Skin of body (tissue), 2 donors: Measurements from ENCODE around the gene BEND7. TPM values are rescaled to one million over a fixed set of nuclear protein-coding genes. Genes with fewer than 3 reads are reported as not detected.
"Not testable (repeated sequence)": the region's sequence is repeated elsewhere in the genome, so short reads cannot be mapped to it uniquely, and the experiment has no call there.

ENCODE experiments used
- DNase-seq: peaks from one replicate; lab custom pipeline; 2025; lab: John Stamatoyannopoulos, UW
- total RNA-seq: library from RNA; depleted of rRNA; stranded (reverse); fragments of >200 nt; gene quantifications from one replicate; pipeline ENCODE4 v1.2.3, GENCODE V29; 2014

The BEND7 gene, protein sequence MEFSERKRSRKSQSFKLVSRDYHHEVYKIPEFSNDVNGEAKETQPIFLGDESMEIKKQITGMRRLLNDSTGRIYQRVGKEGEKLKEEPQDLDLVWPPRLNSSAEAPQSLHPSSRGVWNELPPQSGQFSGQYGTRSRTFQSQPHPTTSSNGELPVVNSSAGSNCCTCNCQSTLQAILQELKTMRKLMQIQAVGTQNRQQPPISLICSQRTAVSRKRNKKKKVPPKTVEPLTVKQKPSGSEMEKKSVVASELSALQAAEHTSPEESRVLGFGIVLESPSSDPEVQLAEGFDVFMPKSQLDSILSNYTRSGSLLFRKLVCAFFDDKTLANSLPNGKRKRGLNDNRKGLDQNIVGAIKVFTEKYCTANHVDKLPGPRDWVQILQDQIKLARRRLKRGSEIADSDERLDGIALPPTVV
- 6.9 TPM for total RNA-seq

DNA sequence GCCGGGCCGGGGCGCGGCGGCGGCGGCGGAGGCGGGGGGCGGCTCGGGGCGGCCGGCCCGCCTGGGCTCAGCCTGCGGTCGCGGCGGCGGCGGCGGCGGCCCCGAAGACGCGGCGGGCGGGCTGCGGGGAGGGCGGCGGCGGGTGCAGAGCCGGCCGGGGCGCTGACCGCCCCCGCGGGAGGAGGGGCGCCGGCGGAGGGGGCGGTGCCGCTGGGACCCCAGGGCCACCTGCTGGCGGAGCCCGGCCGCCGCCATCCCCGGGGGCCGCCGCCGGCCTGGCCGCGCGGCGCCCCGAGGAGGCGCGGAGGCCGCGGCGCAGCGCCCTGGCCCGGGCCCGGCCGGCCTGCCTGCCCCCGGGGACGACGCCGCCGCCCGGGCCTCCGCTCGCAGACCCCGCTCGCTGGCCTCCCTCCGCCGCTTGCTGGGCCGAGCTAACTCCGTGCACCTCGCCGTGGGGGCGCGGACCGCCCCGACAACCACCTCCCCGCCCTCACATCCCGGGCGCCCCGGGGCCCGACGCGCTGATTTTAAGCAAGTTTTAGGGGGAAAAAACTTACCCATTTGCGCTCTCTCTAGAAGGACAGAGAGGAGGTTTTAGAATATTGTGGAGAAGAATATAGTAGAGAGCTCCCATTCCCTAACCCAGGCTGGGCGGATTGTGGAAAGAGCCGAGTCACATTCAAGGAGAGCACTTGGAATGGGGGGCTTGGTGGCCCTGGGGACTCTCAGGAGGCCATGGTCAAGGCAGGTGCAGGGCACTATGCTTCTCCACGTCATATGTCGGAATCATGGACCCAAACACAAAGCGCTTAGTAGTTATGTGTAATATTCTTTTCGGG is at the start of gene BEND7:
TSS of gene BEND7 (minus strand) at position 140 of the 839 bp plus-strand sequence. CDS start 481 bp downstream, outside the sequence.
- no peak for DNase-seq

DNA sequence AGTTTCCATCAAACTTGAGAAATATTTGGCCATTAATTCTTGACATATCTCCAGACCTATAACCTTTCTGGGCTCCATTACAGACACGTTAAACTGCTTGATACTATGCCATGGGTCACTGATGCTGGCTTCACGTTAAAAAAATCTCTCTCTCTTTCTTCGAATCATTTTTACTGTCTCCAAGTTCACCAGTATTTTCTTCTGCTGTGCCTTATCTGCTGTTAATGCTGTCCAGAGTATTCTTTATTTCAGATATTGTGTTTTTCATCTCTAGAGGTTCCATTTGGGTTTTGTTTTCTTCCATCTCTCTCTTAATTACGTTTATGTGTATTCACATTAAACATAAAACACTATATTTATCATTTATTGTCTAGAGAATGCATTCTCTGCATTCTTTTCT is 45.1 kb upstream of the BEND7 start:
- no peak for DNase-seq

DNA sequence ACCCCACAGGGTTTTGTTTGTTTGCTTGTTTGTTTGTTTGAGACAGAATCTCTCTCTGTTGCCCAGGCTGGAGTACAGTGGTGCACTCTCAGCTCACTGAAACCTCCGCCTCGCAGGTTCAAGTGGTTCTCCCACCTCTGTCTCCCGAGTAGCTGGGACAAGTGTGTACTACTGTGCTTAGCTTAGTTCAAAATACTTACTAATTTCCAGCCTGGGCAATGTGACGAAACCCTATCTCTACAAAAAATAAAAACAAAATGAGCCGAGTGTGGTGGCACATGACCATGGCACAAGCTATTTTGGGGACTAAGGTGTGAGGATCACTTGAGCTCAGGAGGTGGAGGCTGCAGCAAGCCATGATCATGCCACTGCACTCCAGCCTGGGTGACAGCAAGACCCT is 42.7 kb upstream of the BEND7 start:
- no peak for DNase-seq

DNA sequence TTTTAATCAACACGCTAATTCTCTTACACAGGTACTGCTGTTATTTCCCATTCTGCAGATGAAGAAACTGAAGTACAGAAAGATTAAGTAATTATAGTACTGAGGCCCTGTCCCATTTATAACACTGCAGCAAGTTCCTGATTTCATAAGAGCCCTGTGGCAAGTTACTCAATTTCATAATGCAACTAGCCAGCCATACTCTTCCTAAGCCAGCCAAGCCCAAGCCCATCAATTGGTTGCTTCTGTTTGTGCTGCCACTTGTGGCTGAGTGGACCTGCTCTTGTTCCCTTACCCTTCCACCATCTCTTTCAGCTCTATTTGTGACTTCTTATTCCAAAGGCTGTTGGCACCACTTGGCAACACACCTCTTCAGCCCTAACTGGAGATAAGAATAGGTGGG is 38.2 kb upstream of the BEND7 start:
- DNase-seq: no peak

DNA sequence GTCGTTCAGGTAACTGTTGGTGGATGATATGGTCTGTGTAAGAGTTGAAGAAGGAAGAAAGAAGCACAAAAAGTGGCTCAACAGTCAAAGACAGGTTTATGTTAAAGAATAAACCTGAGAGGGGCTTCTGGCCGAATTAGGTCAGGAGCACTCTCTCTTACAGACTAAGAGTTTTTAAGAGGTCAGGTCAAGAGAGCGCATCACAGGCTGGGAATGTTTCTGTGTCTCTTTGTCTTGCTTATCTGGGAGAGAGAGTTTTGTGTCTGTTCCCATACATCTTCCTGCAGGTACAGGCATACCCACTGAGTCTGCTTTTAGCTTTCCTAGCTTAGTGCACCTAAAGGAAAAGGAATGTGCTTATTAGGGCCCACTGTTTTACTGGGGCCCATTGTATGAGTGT is 35.8 kb upstream of the BEND7 start:
- no peak for DNase-seq

DNA sequence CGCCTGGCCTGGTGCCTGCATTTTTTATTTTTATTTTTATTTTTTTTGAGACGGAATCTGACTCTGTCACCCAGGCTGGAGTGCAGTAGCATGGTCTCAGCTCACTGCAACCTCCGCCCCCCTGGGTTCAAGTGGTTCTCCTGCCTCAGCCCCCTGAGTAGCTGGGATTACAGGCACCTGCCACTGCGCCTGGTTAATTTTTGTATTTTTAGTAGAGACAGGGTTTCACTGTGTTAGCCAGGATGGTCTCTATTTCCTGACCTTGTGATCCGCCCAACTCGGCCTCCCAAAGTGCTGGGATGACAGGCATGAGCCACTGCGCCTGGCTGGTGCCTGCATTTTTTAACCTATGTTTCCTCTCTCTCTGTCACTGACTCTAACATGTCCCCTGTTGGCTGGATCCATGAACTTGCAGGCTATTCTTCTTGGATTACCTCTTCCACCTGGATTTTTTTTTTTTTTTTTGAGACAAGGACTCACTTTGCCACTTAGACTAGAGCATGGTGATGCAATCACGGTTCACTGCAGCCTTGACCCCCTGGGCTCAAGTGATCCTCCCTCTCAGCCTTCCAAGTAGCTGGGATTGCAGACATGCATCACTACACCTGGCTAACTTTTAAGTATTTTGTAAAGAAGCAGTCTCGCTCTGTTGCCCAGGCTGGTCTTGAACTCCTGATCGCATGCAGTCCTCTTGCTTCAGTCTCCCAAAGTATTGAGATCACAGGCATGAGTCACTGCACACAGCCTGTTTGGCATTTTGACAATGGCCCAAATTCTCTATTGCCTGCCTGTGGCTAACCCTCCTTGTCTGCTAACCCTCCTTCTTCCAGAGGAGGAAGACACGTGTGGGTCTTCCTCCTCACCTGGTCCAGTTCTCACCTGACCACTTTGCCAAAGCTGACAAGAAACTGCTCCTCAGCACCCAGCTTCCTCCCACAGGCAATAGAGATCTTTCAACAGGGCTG is 34.9 kb upstream of the BEND7 start:
- DNase-seq: no peak

DNA sequence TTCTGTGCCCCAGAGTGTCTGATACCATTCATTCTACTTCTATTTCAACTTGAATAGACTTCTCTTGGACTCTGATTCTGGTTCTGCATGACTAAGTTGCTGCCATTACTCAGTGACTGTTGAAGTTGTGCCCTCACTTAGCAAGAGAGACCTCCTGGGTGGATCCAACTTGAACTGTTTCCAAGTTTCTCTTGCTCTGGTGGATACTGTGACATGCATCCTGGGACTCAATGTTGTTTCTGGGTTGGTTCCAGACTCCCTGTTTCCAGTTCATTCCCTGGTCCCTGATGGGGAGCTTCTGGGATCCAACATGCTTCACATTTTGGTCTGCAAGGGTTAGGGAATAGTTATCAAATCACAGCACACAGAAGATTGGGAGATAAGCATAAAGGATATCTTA is 31.8 kb upstream of the BEND7 start:
- no peak for DNase-seq

DNA sequence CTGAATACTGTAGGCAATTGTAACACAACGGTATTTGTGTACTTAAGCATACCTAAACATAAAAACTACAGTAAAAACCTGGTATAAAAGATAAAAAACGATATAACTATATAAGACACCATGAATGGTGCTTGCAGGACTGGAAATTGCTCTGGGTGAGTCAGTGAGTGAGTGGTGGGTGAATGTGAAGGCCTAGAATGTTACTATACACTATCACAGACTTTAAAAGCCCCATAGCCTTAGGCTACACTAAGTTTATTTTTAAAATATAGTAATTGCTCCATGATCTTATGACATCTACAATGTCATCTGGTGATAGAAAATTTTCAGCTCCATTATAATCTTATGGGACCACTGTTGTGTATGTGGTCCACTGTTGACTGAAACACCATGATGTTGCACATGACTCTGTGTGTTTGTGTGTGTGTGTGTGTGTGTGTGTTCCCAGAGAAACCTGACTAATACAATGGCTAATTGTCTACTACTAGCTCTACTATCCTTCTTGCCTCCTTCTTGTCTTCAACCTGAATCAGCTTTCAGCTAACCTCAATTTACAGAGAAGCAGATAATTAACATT is 30.4 kb upstream of the BEND7 start:
- DNase-seq: no peak

DNA sequence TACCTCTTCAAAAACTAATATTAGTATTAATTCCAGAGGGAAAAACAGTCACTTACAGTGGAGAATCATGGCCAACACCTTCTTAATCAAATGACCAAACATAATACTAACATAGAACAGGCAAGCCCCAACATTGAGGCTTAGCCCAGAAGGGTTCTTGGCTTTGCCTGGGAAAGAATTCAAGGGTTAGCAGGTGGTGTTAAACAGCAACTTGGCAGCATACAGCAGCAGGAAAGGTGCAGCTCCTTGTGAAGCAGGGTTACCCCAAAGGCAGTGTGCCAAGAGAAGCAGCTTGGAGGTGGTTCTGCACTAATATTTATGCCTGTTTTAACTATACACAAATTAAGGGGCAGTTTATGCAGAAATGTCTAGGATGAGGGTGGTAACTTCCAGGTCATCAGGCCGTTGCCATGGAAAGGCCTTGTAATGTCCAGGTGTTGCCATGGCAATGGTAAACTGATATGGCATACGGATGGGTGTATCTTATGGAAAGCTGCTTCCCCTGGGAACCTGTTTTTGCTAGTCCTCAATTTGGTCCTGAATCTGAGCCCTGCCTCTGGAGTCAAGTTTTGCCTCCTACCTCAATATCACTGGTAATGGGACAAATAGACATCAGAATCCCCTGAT is 27.2 kb upstream of the BEND7 start:
- DNase-seq: no peak

DNA sequence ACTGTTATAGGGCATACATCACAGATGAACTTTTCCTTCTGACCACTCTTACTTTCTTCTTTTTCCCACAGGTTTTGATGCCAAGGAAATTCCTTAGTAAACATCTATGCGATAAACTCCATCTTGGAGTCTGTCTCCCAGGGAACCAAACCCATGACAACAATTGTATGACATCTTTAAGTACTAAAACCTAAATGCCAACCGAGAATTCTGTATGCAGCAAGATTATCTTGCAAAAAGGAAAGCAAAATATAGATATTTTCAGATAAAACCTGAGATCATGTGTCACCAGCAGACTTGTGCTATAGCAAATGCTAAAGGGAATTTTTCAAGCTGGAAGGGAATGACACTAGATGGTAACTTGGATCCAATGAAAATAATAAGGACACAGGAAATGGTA is 22.0 kb upstream of the BEND7 start:
- no peak for DNase-seq

DNA sequence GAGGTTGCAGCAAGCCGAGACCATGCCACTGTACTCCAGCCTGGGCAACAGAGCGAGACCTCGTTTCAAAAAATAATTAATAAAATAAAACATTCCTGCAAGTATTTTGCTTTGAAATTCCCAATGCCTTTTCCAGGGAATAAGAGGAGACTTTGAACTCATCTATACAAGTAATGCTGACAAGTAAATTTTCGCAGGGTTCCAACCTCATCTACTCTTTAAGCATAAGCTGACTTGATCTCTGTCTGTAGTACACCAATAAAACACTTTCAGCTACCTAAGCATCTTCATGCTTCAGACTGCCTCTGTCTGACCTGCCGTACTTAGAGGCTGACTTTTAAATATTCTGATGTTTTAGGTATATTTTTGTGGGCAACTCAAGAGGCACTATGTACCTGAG is 13.7 kb upstream of the BEND7 start:
- no peak for DNase-seq

DNA sequence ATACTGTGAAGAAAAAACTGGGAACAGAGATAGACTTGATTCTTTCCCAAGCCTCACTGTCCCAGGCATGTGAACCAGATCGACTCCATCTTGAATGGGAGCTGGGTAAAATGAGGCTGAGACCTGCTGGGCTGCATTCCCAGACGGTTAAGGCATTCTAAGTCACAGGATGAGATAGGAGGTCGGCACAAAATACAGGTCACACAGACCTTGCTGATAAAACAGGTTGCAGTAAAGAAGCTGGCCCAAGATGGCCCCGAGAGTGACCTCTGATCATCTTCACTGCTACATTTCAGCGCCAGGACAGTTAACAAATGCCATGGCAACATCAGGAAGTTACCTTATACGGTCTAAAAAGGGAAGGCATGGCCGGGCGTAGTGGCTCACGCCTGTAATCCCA is 9.2 kb upstream of the BEND7 start:
- DNase-seq: not testable (repeated sequence)

DNA sequence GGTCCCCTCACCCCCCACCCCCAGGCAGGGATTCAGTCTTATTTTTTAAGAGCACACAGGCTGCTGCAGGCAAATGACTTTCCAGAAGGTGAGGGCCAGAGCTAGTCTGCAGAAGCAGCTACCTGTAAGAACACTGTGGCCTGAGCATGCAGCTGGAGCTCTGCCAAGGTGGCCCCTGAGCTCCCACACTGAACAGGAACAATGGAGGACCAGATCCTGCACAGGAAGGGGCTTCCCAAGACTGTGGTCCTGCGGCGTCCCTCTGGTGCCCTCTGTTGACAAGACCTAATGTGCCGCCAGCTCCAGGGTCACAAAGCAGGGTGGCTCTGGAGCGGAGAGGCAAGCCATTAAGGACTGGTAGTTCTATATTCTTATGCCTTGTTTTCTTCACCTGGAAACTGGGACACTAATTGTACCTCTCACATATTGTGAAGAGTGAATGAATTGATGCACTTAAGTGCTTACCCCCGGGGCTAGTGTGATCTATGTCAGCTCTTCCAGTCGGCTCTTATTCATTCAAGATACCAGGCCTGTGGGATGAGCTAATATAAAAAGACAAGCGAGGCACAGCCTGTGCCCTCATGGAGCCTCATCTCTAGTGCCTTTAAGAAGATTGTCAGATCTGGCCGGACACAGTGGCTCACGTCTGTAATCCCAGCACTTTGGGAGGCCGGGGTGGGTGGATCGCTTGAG is 8.0 kb upstream of the BEND7 start:
- DNase-seq: peak; percentile 33

DNA sequence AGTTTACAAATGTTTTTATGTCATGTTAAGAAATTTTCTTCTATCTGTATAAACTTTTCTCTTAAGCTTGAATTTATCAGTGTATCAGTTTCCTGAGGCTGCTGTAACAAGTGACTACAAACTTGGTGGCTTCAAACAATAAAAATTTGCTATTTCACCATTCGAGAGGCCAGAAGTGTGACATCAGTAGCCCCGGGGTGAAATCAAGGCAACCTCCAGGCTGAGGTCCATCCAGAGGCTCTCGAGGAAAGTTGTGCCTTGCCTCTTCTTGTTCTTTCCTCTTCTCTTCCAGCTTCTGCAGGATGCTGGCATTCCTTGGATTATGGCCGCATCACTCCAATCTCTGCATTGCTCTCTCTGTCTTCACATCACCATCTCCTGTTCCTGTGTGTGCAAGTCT is 6.5 kb upstream of the BEND7 start:
- DNase-seq: no peak

DNA sequence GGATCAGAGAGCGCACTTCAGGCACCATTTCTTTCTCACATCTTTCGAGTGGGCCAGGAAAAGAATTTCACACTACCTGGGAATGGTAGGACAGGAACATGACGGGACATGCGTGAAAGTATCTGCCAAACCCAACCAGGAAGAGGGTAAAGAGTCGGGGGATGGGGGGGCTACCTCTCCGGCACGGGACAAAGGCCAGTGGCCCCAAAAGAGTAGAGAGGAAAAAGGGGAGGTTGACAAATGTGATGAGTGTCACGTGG is 830 bp upstream of the BEND7 start:
- no peak for DNase-seq

DNA sequence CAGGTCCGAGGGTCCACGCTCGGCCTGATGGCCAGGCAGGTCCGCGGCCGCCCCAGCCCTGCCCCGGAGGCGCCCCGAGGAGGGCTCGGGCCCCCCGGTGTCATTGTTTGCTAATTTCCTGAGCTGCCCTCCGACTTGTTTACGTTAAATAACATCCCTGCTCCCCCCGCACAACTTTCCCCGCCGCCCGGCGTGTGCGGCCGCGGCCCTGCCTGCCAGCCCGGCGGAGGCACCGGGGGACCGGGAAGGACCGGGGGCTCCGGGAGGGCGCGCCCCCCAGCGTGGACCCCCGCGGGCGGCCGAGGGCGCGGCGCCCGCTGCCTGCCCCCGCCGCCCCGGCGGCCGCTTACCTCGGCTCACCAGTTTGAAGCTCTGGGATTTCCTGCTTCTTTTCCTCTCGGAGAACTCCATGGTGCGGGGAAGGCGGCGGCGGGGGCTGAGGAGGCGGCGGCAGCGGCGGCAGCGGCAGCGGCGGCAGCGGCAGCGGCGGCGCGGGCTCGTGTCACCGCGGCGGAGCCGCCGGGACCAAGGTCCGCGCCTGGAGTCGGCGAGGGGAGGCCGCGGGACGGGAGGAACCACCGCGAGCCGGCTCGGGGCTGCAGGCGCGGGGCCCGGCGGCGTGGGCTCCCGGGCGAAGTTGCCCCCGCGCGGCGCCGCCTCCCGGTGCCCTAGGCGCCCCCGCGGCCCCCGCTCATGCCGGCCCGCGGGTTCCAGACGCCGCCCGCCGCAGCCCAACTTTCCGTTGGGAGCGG is 515 bp downstream of the BEND7 start:
- no peak for DNase-seq

DNA sequence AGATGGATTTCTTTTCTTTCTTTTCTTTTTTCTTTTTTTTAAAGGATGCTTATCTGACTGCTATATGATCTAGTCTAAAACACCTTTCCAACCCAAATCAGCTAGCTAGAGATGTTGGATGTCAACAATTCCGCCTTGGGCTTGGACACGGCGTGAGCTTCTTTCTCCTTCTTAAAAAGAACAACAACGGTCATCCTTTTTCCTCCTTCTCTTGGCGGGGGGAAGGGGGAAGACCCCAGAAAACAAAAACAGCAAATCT is 1.0 kb downstream of the BEND7 start:
- DNase-seq: no peak

DNA sequence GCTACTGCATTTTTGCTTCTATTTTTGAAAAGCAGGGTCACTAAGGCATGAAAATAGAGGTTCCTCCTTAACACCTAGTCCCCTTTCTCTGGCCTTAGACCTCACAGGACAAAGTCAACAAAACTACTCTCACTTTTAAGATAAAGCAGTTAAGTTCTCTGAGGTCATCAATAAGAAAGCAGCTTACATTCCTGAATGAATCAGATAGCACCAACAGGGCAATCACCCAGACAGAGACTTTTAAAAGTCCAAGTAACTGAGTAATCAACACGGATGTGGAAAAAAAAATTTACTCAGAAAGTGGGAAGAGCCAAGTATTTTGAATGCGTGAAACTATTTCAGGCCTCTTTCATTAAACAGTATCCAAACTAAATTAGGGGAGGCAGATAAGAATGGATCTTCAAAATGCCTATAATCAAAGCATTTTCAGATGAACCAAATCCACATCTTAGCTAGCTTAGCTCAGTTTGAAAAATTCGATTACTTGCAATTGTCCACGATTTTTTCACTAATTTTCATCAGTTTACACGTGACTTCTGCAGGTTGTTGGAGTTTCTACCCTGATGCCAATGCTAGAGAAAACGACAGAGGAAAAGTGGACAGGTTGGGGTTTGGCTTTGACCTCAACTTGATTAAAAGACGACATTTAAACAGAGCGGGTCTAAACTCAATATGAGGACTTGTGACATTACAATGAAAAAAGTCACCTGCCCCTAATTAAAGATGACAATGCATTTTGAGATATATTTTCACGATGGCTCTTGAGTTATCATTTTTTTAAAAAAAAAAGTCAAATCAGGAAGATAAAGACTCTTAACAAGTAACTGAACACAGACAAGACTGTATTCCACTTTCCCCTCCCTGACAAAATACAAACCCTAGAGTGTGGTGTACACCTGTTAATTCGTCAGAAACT is 1.6 kb downstream of the BEND7 start:
- DNase-seq: no peak

DNA sequence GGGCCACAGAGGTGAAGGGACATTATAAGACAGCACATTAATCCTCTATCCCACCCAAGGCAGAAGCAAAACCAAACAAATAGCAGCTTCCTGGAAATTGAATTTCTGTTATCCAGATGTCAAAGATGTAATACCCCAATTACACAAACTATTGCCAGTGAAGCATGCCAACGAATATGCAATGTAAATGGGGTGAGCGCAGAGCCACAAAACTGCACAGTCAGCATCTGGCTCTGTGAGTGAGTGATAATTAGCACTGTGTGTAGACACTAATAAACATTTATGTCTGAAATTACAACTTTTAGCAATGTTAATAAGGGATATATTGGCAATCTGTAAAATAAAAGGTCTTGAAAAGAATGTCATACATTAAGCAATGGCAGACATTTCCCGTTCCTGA is 3.2 kb downstream of the BEND7 start:
- DNase-seq: peak; percentile 87
